Activated T-cell treated with anti-CD3 and anti-CD28 coated beads, Interleukin-2, amount 50 U/mL, for 72 hours (primary cell): ENCODE data around the gene ADRM1. TPM values are rescaled to one million over a fixed set of nuclear protein-coding genes. Genes with fewer than 3 reads are reported as not detected.
A peak's percentile ranks its signal among the peaks of the same experiment; 100 is the strongest.

Source experiments
- ATAC-seq, 2 donors: fragments of 150-1000 bp; cut with Tn5 transposase; replicated peaks in 1 of 2; 2 replicates each; pipeline ENCODE4 v1.10.0; 2021; ENCODE audit warnings: moderate library complexity in 2 of 2, mild to moderate bottlenecking in 1 of 2
- DNase-seq, 2 donors: peaks; one replicate each; pipeline ENCODE4 v3.0.0; 2021 to 2022; ENCODE audit warnings: mixed read lengths in 1 of 2
- H3K27ac Mint-ChIP-seq: one replicate; pipeline ENCODE4 v1.8.0; 2022; ENCODE audit warnings: mild to moderate bottlenecking, moderate library complexity, mixed read lengths
- H3K27me3 Mint-ChIP-seq: one replicate; pipeline ENCODE4 v1.8.0; 2022; ENCODE audit warnings: low read depth, mixed read lengths
- H3K36me3 Mint-ChIP-seq, 2 donors: one replicate each; pipeline ENCODE4 v1.8.0; 2022; ENCODE audit warnings: mixed read lengths in 2 of 2, mild to moderate bottlenecking in 1 of 2; ENCODE audit not compliant: insufficient read depth in 2 of 2
- H3K4me1 Mint-ChIP-seq: one replicate; pipeline ENCODE4 v1.8.0; 2022; ENCODE audit warnings: low read depth, mixed read lengths
- H3K4me3 Mint-ChIP-seq, 2 donors: one replicate each; pipeline ENCODE4 v1.8.0; 2022; ENCODE audit warnings: mild to moderate bottlenecking in 2 of 2, mixed read lengths in 2 of 2, moderate library complexity in 2 of 2
- H3K9me3 Mint-ChIP-seq, 2 donors: one replicate each; pipeline ENCODE4 v1.8.0; 2022; ENCODE audit warnings: mixed read lengths in 2 of 2
- total RNA-seq, 2 donors: library from RNA; stranded (reverse); gene quantifications; one replicate each; pipeline ENCODE4 v1.2.3, GENCODE V29; 2022

ADRM1 gene
- total RNA-seq, 2 donors from 2014 or later, result 95.4 to 114 TPM

- no peaks in the 10 kb centered on the region for H3K27me3 Mint-ChIP-seq
- ATAC-seq (no peak), DNase-seq (no peak)
- peak overlapping the region; percentile 86 to 93 for H3K4me3 Mint-ChIP-seq
- peaks cover 2 to 9% of the 10 kb centered on the region in 2 donors for H3K36me3 Mint-ChIP-seq
- H3K4me1 Mint-ChIP-seq, result peaks cover 28% of the 10 kb centered on the region
- H3K9me3 Mint-ChIP-seq, result no peaks in the 10 kb centered on the region
- H3K27ac Mint-ChIP-seq, result no peak overlapping the region
Observed at GRCh38 chr20:62305149-62305764, 2.5 kb downstream of the ADRM1 start.

GRCh38 chr20:62305765-62306413 lies 3.1 kb downstream of the ADRM1 start:
- H3K9me3 Mint-ChIP-seq, result no peaks in the 10 kb centered on the region
- no peaks in the 10 kb centered on the region for H3K27me3 Mint-ChIP-seq
- peaks cover 28% of the 10 kb centered on the region for H3K4me1 Mint-ChIP-seq
- H3K27ac Mint-ChIP-seq, result no peak overlapping the region
- peak overlapping the region; percentile 36 to 65 for H3K4me3 Mint-ChIP-seq
- DNase-seq (no peak), ATAC-seq (no peak)
- peaks cover 2 to 9% of the 10 kb centered on the region in 2 donors for H3K36me3 Mint-ChIP-seq

- Mint-ChIP-seq H3K4me3 (no peak overlapping the region), H3K9me3 (no peaks in the 10 kb centered on the region), H3K27me3 (no peaks in the 10 kb centered on the region), H3K27ac (no peak overlapping the region), H3K4me1 (peaks cover 22% of the 10 kb centered on the region), H3K36me3 (peaks cover 2 to 9% of the 10 kb centered on the region in 2 donors)
- ATAC-seq, result no peak
- DNase-seq, result no peak
Observed at GRCh38 chr20:62306414-62307187, 3.8 kb downstream of the ADRM1 start.

- H3K27ac Mint-ChIP-seq, result no peak overlapping the region
- ATAC-seq (no peak), DNase-seq (no peak)
- peaks cover 20% of the 10 kb centered on the region for H3K4me1 Mint-ChIP-seq
- H3K36me3 Mint-ChIP-seq, result peaks cover 2 to 9% of the 10 kb centered on the region in 2 donors
- no peaks in the 10 kb centered on the region for H3K27me3 Mint-ChIP-seq
- H3K4me3 Mint-ChIP-seq, result no peak overlapping the region
- H3K9me3 Mint-ChIP-seq, result no peaks in the 10 kb centered on the region
Observed at GRCh38 chr20:62307226-62308101, 4.7 kb downstream of the ADRM1 start.

DNA sequence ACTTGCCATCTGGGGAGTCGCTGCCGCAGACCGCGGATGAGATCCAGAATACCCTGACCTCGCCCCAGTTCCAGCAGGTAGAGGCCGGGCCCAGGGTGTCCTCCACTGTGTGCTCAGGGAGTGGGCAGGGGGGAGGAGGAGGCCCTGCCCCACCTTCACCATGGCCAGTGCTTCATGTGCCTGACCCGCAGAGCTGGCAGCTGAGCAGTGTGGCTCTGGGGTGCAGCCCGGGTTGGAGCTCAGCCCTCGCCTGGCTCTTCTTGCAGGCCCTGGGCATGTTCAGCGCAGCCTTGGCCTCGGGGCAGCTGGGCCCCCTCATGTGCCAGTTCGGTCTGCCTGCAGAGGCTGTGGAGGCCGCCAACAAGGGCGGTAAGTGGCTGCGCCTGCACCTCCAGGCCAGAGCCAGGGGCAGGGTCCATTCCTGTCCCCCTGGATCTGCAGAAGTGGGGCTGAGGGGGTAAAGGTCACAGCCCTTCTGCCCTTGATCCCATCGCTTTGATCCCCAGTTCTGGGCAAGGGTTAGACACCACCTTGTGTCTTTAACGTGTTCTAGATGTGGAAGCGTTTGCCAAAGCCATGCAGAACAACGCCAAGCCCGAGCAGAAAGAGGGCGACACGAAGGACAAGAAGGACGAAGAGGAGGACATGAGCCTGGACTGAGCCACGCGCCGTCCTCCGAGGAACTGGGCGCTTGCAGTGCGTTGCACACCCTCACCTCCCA lies 5.5 kb downstream of the ADRM1 start:
- Mint-ChIP-seq H3K9me3 (no peaks in the 10 kb centered on the region), H3K4me3 (no peak overlapping the region), H3K4me1 (peaks cover 20% of the 10 kb centered on the region), H3K27ac (no peak overlapping the region), H3K27me3 (no peaks in the 10 kb centered on the region), H3K36me3 (peaks cover 2 to 9% of the 10 kb centered on the region in 2 donors)
- no peak for DNase-seq
- ATAC-seq, result no peak

DNA sequence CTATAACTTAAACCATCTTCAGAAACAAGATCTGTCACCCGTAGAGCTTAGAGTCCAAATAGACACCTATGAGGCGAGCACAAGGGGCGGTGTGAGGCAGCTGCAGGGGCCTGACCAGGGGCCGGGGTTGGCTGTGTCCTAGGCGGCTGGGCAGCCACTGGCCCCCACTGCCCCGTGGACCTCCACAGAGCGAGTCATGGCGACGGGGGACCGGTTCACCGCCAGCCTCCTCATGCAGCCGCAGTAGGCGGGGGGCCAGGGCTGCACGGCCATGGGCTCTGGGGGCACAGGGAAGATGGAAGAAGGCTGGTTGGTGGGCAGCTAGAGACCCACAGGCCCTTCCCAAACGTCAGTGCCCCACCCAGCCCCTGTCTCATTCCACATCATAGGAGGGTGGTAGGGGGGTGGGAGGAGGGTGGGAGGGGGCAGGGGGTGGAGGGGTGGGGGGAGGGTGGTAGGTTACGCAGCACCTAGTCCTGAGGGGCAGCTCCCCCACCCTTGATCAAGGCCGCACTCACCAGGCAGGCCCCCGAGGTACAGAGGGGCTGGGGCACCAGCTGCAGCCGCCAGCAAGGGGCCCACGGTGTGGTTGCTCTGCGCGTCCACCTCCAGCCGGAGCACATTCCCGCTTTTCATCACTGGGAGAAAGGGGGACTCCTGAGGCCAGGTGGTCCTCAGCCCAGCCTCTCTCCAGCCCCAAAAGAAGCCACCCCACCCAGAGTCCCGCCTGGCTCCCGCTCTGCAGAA lies 6.6 kb downstream of the ADRM1 start:
- no peaks in the 10 kb centered on the region for H3K27me3 Mint-ChIP-seq
- H3K4me3 Mint-ChIP-seq, result no peak overlapping the region
- no peak for DNase-seq
- peaks cover 14% of the 10 kb centered on the region for H3K4me1 Mint-ChIP-seq
- no peaks in the 10 kb centered on the region for H3K9me3 Mint-ChIP-seq
- no peak for ATAC-seq
- H3K36me3 Mint-ChIP-seq, result peaks cover 0 to 3% of the 10 kb centered on the region in 2 donors
- no peak overlapping the region for H3K27ac Mint-ChIP-seq

DNA sequence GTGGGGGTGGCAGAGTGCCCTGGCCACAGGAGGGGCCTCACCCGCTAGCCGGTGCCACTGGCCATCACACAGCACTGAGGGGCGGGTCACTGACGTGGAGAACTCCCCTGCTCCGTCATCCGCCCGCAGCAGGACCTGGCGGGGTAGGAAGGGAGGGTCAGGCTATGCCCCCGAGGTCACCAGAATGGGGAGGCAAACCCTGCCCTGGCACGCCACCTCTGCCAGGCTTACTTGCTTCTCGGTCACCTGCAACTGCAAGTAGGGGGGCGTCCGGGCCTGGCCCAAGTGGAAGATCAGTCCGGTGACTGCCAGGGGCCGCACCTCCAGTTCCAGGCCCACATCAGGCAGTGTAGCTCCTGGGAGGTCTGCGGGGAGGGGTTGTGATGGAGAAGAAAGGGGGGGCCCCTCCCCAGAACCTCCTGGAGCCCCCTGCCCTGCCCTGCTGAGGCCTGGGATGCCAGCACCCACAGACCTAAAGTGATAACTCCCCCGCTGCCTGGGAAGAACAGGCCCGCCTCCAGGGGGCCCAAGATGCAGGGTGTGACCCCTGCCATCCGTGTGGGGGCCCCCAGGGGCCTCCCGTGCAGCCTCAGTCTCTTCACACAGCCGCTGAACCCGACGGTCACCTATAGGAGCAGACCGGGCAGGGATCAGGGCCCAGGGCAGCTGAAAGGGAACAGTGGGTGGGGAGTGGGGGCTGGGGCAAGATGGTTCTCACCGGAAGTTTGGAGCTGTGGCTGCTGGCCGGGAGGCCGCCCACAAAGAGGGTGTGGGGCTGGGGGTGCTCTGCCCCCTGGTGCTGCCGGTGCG lies 7.4 kb downstream of the ADRM1 start:
- H3K27ac Mint-ChIP-seq, result no peak overlapping the region
- peaks cover 0 to 3% of the 10 kb centered on the region in 2 donors for H3K36me3 Mint-ChIP-seq
- H3K4me1 Mint-ChIP-seq, result peaks cover 6% of the 10 kb centered on the region
- ATAC-seq (no peak), DNase-seq (no peak)
- H3K9me3 Mint-ChIP-seq, result no peaks in the 10 kb centered on the region
- no peak overlapping the region for H3K4me3 Mint-ChIP-seq
- no peaks in the 10 kb centered on the region for H3K27me3 Mint-ChIP-seq

DNA sequence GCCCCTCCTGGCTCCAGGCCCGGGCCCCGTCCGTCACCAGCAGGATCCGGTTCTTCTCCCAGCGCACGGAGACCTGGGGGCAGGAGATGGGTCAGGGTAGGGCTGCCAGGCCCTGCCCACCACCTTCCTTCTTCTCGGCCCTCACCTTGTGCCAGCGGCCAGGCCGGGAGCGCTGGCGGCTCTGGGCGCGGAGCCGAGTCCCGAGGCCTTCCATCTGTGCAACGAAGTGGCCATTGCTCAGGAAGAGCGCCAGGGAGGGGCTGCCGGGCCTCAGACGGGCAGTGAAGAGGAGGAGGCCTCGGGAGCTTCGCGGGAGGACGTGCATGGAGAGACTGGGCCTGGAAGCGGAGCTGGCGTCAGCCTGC lies 7.9 kb downstream of the ADRM1 start:
- Mint-ChIP-seq H3K27me3 (no peaks in the 10 kb centered on the region), H3K9me3 (no peaks in the 10 kb centered on the region), H3K4me3 (no peak overlapping the region), H3K27ac (no peak overlapping the region), H3K36me3 (no peaks in the 10 kb centered on the region), H3K4me1 (no peaks in the 10 kb centered on the region)
- DNase-seq (no peak), ATAC-seq (no peak)

DNA sequence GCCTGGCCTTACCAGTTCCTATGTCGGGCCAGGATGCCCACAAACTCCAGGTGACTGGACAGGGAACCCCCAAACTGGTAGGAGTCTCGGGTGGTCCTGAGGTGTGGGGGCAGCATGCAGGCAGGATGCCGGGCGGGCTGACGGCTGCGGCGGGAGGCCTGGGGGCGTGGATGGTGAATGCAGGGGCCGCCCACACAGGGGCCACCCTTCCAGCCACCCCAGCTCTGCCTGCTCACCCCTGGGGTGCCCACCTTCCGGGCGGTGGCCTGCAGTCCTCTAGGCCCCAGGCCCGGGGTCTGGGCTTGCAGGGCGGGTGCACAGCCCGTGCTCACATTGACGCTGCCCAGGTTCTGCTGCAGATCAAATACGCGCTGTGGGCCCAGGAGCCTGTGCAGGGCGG lies 8.4 kb downstream of the ADRM1 start:
- H3K36me3 Mint-ChIP-seq, result no peaks in the 10 kb centered on the region
- H3K4me1 Mint-ChIP-seq, result no peaks in the 10 kb centered on the region
- ATAC-seq (no peak), DNase-seq (no peak)
- no peak overlapping the region for H3K4me3 Mint-ChIP-seq
- H3K27ac Mint-ChIP-seq, result no peak overlapping the region
- H3K27me3 Mint-ChIP-seq, result no peaks in the 10 kb centered on the region
- H3K9me3 Mint-ChIP-seq, result no peaks in the 10 kb centered on the region

DNA sequence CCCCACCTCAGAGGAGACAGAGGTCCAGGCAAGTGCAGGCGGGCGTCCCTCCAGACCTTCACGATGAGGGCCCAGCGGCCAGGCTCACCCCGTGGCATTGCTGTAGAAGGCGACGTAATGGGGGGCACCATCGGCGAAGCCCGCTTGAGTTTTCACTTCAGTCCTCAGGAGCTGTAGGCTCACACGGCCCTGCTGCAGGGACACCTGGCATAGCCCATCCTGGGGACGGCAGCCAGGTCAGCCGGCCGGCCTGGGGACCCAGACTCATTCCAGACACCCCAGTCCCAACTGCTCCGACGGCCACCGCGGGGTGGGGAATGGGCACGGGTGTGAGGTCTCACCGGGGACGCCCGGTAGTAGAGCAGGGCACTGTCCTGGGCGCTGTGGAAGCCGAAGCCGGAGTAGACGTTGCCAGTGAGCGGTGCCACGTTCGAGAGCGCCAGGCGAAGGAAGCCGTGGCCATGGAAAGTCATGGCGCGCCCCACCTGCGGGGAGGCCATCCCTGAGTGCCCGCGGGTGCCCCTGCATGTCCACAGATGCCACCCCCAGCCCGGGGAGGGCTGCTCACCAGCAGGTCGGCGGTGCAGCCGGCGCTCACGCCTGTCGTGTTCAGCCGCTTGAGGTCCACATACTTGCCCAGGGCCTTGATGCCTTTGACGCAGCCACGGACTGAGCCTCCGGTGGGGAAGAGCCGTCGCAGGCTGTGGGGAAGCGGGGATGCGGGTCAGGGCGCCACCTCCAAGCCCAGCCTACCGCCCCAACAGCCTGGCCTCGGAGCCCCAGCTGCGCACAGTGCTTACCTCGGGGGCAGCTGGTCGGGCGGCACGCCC lies 9.2 kb downstream of the ADRM1 start:
- H3K36me3 Mint-ChIP-seq, result no peaks in the 10 kb centered on the region
- DNase-seq (no peak), ATAC-seq (no peak)
- no peaks in the 10 kb centered on the region for H3K9me3 Mint-ChIP-seq
- no peak overlapping the region for H3K4me3 Mint-ChIP-seq
- H3K4me1 Mint-ChIP-seq, result no peaks in the 10 kb centered on the region
- no peak overlapping the region for H3K27ac Mint-ChIP-seq
- no peaks in the 10 kb centered on the region for H3K27me3 Mint-ChIP-seq

DNA sequence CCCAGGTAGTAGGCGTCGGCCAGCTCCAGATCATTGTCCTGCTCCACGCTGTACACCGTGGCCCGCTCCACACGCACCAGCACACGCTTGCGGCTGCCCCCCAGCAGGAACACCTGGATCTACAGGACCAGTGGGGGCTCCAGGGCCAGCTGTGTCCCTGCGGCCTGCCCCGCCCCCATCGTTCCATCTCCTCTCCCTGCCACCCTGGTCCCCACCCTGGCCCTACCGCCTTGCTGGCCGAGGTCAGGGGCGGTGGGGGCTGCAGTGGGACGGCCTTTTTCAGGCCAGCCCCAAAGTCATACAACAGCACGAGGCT lies 9.8 kb downstream of the ADRM1 start:
- Mint-ChIP-seq H3K4me3 (no peak overlapping the region), H3K27ac (no peak overlapping the region), H3K27me3 (no peaks in the 10 kb centered on the region), H3K36me3 (no peaks in the 10 kb centered on the region), H3K9me3 (no peaks in the 10 kb centered on the region), H3K4me1 (no peaks in the 10 kb centered on the region)
- DNase-seq, result no peak
- no peak for ATAC-seq
